ENCODE data around the gene MCCD1.

Gene MCCD1

DNA sequence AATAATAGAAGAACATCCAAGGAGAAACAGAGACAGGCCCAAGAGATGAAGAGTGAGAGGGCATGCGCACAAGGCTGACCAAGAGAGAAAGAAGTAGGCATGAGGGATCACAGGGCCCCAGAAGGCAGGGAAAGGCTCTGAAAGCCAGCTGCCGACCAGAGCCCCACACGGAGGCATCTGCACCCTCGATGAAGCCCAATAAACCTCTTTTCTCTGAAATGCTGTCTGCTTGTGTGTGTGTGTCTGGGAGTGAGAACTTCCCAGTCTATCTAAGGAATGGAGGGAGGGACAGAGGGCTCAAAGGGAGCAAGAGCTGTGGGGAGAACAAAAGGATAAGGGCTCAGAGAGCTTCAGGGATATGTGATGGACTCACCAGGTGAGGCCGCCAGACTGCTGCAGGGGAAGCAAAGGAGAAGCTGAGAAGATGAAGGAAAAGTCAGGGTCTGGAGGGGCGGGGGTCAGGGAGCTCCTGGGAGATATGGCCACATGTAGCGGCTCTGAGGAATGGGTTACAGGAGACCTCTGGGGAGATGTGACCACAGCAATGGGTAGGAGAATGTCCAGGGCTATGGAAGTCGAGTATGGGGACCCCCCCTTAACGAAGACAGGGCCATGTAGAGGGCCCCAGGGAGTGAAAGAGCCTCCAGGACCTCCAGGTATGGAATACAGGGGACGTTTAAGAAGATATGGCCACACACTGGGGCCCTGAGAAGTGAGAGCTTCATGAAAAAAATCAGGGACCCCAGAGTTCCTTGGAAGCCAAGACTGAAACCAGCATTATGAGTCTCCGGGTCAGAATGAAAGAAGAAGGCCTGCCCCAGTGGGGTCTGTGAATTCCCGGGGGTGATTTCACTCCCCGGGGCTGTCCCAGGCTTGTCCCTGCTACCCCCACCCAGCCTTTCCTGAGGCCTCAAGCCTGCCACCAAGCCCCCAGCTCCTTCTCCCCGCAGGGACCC is 45.6 kb downstream of the MCCD1 start:
- Histone ChIP-seq H4K20me1 (ENCODE audit: insufficient read depth) (no peaks in the 10 kb centered on the region), H3K4me1 (ENCODE audit: low read depth, poor library complexity, severe bottlenecking) (peaks cover 26% of the 10 kb centered on the region), H3K4me3 (IDR thresholded peaks at IDR 0.05; ENCODE audit: insufficient read depth, low read depth, low read length) (no peak overlapping the region), H3K79me2 (ENCODE audit: insufficient read depth, low read depth) (no peaks in the 10 kb centered on the region), H3K27me3 (ENCODE audit: insufficient read depth, low read depth) (peaks cover 63% of the 10 kb centered on the region), H3K9ac (no peak overlapping the region), H2AFZ (ENCODE audit: low read depth) (no peak overlapping the region), H3K4me2 (no peak overlapping the region), H3K27ac (no peak overlapping the region), H3K36me3 (ENCODE audit: insufficient read depth) (no peaks in the 10 kb centered on the region)
- TF ChIP-seq, protein P1, sequence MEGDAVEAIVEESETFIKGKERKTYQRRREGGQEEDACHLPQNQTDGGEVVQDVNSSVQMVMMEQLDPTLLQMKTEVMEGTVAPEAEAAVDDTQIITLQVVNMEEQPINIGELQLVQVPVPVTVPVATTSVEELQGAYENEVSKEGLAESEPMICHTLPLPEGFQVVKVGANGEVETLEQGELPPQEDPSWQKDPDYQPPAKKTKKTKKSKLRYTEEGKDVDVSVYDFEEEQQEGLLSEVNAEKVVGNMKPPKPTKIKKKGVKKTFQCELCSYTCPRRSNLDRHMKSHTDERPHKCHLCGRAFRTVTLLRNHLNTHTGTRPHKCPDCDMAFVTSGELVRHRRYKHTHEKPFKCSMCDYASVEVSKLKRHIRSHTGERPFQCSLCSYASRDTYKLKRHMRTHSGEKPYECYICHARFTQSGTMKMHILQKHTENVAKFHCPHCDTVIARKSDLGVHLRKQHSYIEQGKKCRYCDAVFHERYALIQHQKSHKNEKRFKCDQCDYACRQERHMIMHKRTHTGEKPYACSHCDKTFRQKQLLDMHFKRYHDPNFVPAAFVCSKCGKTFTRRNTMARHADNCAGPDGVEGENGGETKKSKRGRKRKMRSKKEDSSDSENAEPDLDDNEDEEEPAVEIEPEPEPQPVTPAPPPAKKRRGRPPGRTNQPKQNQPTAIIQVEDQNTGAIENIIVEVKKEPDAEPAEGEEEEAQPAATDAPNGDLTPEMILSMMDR (conservative IDR thresholded peaks at IDR 0.05; ENCODE audit: low read depth, low read length) = no peak

DNA sequence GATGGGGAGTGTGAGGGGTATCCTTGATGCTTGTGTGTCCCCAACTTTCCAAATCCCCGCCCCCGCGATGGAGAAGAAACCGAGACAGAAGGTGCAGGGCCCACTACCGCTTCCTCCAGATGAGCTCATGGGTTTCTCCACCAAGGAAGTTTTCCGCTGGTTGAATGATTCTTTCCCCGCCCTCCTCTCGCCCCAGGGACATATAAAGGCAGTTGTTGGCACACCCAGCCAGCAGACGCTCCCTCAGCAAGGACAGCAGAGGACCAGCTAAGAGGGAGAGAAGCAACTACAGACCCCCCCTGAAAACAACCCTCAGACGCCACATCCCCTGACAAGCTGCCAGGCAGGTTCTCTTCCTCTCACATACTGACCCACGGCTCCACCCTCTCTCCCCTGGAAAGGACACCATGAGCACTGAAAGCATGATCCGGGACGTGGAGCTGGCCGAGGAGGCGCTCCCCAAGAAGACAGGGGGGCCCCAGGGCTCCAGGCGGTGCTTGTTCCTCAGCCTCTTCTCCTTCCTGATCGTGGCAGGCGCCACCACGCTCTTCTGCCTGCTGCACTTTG is 46.7 kb downstream of the MCCD1 start, which contains the start of gene TNF:
TNF (plus strand) TSS at position 231 of the 567 bp plus-strand sequence; CDS start at position 408, 177 bp downstream.
- no peak within 1 kb of the TSS for H3K4me2 ChIP-seq

DNA sequence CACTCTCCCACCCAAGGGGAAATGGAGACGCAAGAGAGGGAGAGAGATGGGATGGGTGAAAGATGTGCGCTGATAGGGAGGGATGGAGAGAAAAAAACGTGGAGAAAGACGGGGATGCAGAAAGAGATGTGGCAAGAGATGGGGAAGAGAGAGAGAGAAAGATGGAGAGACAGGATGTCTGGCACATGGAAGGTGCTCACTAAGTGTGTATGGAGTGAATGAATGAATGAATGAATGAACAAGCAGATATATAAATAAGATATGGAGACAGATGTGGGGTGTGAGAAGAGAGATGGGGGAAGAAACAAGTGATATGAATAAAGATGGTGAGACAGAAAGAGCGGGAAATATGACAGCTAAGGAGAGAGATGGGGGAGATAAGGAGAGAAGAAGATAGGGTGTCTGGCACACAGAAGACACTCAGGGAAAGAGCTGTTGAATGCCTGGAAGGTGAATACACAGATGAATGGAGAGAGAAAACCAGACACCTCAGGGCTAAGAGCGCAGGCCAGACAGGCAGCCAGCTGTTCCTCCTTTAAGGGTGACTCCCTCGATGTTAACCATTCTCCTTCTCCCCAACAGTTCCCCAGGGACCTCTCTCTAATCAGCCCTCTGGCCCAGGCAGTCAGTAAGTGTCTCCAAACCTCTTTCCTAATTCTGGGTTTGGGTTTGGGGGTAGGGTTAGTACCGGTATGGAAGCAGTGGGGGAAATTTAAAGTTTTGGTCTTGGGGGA is 47.4 kb downstream of the MCCD1 start:
- Histone ChIP-seq H3K36me3 (ENCODE audit: insufficient read depth) (no peaks in the 10 kb centered on the region), H2AFZ (ENCODE audit: low read depth) (no peak overlapping the region), H3K27ac (no peak overlapping the region), H3K79me2 (ENCODE audit: insufficient read depth, low read depth) (no peaks in the 10 kb centered on the region), H3K9ac (no peak overlapping the region), H3K4me3 (IDR thresholded peaks at IDR 0.05; ENCODE audit: insufficient read depth, low read depth, low read length) (no peak overlapping the region), H3K4me1 (ENCODE audit: low read depth, poor library complexity, severe bottlenecking) (peaks cover 17% of the 10 kb centered on the region), H4K20me1 (ENCODE audit: insufficient read depth) (no peaks in the 10 kb centered on the region), H3K4me2 (no peak overlapping the region), H3K27me3 (ENCODE audit: insufficient read depth, low read depth) (peaks cover 61% of the 10 kb centered on the region)
- TF ChIP-seq, protein P1 (conservative IDR thresholded peaks at IDR 0.05; ENCODE audit: low read depth, low read length) = no peak

More for the DNA sequence above, 46.7 kb downstream of the MCCD1 start, which contains the start of gene TNF:
- H3K4me3 ChIP-seq (IDR thresholded peaks at IDR 0.05; ENCODE audit: insufficient read depth, low read depth, low read length) = no peak within 1 kb of the TSS
- no peak within 1 kb of the TSS for H3K9ac ChIP-seq
- H3K79me2 ChIP-seq (ENCODE audit: insufficient read depth, low read depth) = no peaks in the 10 kb centered on the region
- H3K4me1 ChIP-seq (ENCODE audit: low read depth, poor library complexity, severe bottlenecking) = peaks cover 15% of the 10 kb centered on the region
- no peak within 1 kb of the TSS for H2AFZ ChIP-seq (ENCODE audit: low read depth)
- no peaks in the 10 kb centered on the region for H4K20me1 ChIP-seq (ENCODE audit: insufficient read depth)
- H3K27me3 ChIP-seq (ENCODE audit: insufficient read depth, low read depth) = peaks cover 58% of the 10 kb centered on the region
- no peaks in the 10 kb centered on the region for H3K36me3 ChIP-seq (ENCODE audit: insufficient read depth)
- H3K27ac ChIP-seq = no peak within 1 kb of the TSS
- TF ChIP-seq, protein P1 (conservative IDR thresholded peaks at IDR 0.05; ENCODE audit: low read depth, low read length) = no peak

DNA sequence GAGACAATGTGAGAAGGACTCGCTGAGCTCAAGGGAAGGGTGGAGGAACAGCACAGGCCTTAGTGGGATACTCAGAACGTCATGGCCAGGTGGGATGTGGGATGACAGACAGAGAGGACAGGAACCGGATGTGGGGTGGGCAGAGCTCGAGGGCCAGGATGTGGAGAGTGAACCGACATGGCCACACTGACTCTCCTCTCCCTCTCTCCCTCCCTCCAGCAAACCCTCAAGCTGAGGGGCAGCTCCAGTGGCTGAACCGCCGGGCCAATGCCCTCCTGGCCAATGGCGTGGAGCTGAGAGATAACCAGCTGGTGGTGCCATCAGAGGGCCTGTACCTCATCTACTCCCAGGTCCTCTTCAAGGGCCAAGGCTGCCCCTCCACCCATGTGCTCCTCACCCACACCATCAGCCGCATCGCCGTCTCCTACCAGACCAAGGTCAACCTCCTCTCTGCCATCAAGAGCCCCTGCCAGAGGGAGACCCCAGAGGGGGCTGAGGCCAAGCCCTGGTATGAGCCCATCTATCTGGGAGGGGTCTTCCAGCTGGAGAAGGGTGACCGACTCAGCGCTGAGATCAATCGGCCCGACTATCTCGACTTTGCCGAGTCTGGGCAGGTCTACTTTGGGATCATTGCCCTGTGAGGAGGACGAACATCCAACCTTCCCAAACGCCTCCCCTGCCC is 48.3 kb downstream of the MCCD1 start:
- no peaks in the 10 kb centered on the region for H3K36me3 ChIP-seq (ENCODE audit: insufficient read depth)
- TF ChIP-seq, protein P1 (conservative IDR thresholded peaks at IDR 0.05; ENCODE audit: low read depth, low read length) = no peak
- H3K4me1 ChIP-seq (ENCODE audit: low read depth, poor library complexity, severe bottlenecking) = peaks cover 20% of the 10 kb centered on the region
- H2AFZ ChIP-seq (ENCODE audit: low read depth) = no peak overlapping the region
- H4K20me1 ChIP-seq (ENCODE audit: insufficient read depth) = no peaks in the 10 kb centered on the region
- no peaks in the 10 kb centered on the region for H3K79me2 ChIP-seq (ENCODE audit: insufficient read depth, low read depth)
- no peak overlapping the region for H3K9ac ChIP-seq
- H3K4me3 ChIP-seq (IDR thresholded peaks at IDR 0.05; ENCODE audit: insufficient read depth, low read depth, low read length) = no peak overlapping the region
- no peak overlapping the region for H3K27ac ChIP-seq
- H3K27me3 ChIP-seq (ENCODE audit: insufficient read depth, low read depth) = peaks cover 59% of the 10 kb centered on the region
- no peak overlapping the region for H3K4me2 ChIP-seq
